HepG2 (cell line): ENCODE results near the gene ADCY7.

Source experiments
- ARID5B ChIP-seq: IDR thresholded peaks from 2 replicates; pipeline ENCODE4 v1.4.0; 2020; ENCODE audit warnings: mild to moderate bottlenecking, missing genetic modification reagents
- CTCF ChIP-seq: sonication (generic); formaldehyde crosslinking; IDR thresholded peaks from 2 replicates; pipeline ENCODE4 v1.5.0; 2020; ENCODE audit warnings: mild to moderate bottlenecking, missing genetic modification reagents, moderate library complexity
- ELK4 ChIP-seq: sonication (generic); formaldehyde crosslinking; IDR thresholded peaks from 2 replicates; pipeline ENCODE4 v1.9.0; 2021; ENCODE audit warnings: missing genetic modification reagents, borderline replicate concordance
- GRHL1 ChIP-seq: sonication (generic); formaldehyde crosslinking; conservative IDR thresholded peaks from 2 replicates; pipeline ENCODE4 v1.8.0; 2022; ENCODE audit warnings: missing genetic modification reagents
- HOXA7 ChIP-seq: sonication (generic); formaldehyde crosslinking; IDR thresholded peaks from 2 replicates; pipeline ENCODE4 v1.8.1; 2022; ENCODE audit warnings: mild to moderate bottlenecking, missing genetic modification reagents, moderate library complexity
- KDM1A ChIP-seq: IDR thresholded peaks from 2 replicates; pipeline ENCODE4 v1.6.1; 2016; ENCODE audit warnings: missing compliant biosample characterization
- NBN ChIP-seq: fragments of 450-650 bp; conservative IDR thresholded peaks from 2 replicates; pipeline ENCODE4 v1.6.1; 2017
- NFRKB ChIP-seq: fragments of 450-650 bp; IDR thresholded peaks from 2 replicates; pipeline ENCODE4 v1.6.1; 2017
- RAD21 ChIP-seq: fragments of 450-650 bp; formaldehyde crosslinking; IDR thresholded peaks from 2 replicates; pipeline ENCODE4 v1.5.0; 2020; ENCODE audit warnings: mild to moderate bottlenecking
- RBAK ChIP-seq: sonication (generic); formaldehyde crosslinking; IDR thresholded peaks from 2 replicates; pipeline ENCODE4 v1.5.1; 2020; ENCODE audit warnings: mild to moderate bottlenecking, missing genetic modification reagents
- TCF7 ChIP-seq: sonication (generic); IDR thresholded peaks from 2 replicates; pipeline ENCODE4 v1.6.1; 2016; ENCODE audit warnings: antibody characterized with exemption, low read depth
- ZNF317 ChIP-seq: sonication (generic); formaldehyde crosslinking; IDR thresholded peaks from 2 replicates; pipeline ENCODE4 v1.5.0; 2020; ENCODE audit warnings: mild to moderate bottlenecking, missing genetic modification reagents
- ZNF660 ChIP-seq: sonication (generic); formaldehyde crosslinking; IDR thresholded peaks from 2 replicates; pipeline ENCODE4 v1.5.1; 2020; ENCODE audit warnings: mild to moderate bottlenecking, low read depth, missing genetic modification reagents, borderline replicate concordance

DNA sequence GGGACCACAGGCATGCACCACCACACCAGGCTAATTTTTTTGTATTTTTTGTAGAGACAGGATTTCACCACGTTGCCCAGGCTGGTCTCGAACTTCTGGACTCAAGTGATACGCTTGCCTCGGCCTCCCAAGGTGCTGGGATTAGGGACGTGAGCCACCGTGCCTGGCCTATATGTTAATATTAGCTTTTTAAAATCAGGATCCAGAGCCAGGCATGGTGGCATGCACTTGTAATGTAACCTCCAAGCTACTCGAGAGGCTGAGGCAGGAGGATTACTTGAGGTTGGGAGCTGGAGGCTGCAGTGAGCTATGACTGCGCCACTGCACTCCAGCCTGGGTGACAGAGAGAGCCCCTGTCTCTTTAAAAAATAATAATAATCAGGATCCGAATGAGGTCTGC lies 8.5 kb upstream of the ADCY7 start:
- TF ChIP-seq ARID5B (no peak), GRHL1 (CRISPR knock-in tag) (no peak), NBN (no peak), HOXA7 (CRISPR knock-in tag) (no peak), CTCF (CRISPR knock-in tag) (no peak), RBAK (CRISPR knock-in tag) (no peak), RAD21 (CRISPR knock-in tag) (no peak), ZNF660 (CRISPR knock-in tag) (no peak), TCF7 (no peak), ZNF317 (no peak), ELK4 (CRISPR knock-in tag) (no peak), KDM1A (CRISPR knock-in tag) (no peak), NFRKB (no peak)
